ENCODE measurements around the gene F10. TPM values are rescaled to one million over a fixed set of nuclear protein-coding genes. Genes with fewer than 3 reads are reported as not detected.

The F10 gene
- total and polyA plus RNA-seq, 2 of the 13 experiments (the other 11 are each of a cell fraction or from before 2014, with no cell fraction given), result 58.4 to 237 TPM

- no peak for TF ChIP-seq ZNF180 (CRISPR knock-in tag; IDR thresholded peaks at IDR 0.05; ENCODE audit: borderline replicate concordance, low read depth)
- TF ChIP-seq ZNF766 (CRISPR knock-in tag; IDR thresholded peaks at IDR 0.05; ENCODE audit: borderline replicate concordance), result no peak
- TF ChIP-seq ZMAT5 (CRISPR knock-in tag; IDR thresholded peaks at IDR 0.05; ENCODE audit: borderline replicate concordance, low read depth), result no peak
- TF ChIP-seq TEAD3 (CRISPR knock-in tag; optimal IDR thresholded peaks at IDR 0.05; ENCODE audit: borderline replicate concordance), result no peak
- TF ChIP-seq ZNF124 (CRISPR knock-in tag; IDR thresholded peaks at IDR 0.05), result no peak
- TF ChIP-seq SP4 (CRISPR knock-in tag; IDR thresholded peaks at IDR 0.05), result no peak
- TF ChIP-seq MAFK (conservative IDR thresholded peaks at IDR 0.05 in 1 of 2, IDR thresholded peaks at IDR 0.05 in 1 of 2; ENCODE audit: low read length in 2 of 2), result no peak
- no peak for TF ChIP-seq SOX6 (IDR thresholded peaks at IDR 0.05)
- peak; percentile 79 for TF ChIP-seq SOX6 (CRISPR knock-in tag; IDR thresholded peaks at IDR 0.05)
- TF ChIP-seq GFI1 (CRISPR knock-in tag; IDR thresholded peaks at IDR 0.05; ENCODE audit: borderline replicate concordance), result peak; percentile 97
- TF ChIP-seq CENPBD1 (CRISPR knock-in tag; IDR thresholded peaks at IDR 0.05; ENCODE audit: borderline replicate concordance, low read depth), result no peak
- no peak for TF ChIP-seq ZFP36 (IDR thresholded peaks at IDR 0.05; ENCODE audit: borderline replicate concordance, low read depth, low read length, partially characterized antibody)
- 0 out of 2 replicates have a peak, but pooled peaks have one; percentile 44 for TF ChIP-seq MXD4 (CRISPR knock-in tag; IDR thresholded peaks at IDR 0.05)
- no peak for TF ChIP-seq GMEB2 (CRISPR knock-in tag; IDR thresholded peaks at IDR 0.05; ENCODE audit: low read depth)
- 0 out of 2 replicates have a peak, but pooled peaks have one; percentile 15 for TF ChIP-seq ONECUT2 (CRISPR knock-in tag; IDR thresholded peaks at IDR 0.05)
- no peak for TF ChIP-seq ZNF468 (CRISPR knock-in tag; IDR thresholded peaks at IDR 0.05)
- TF ChIP-seq ZNF773 (CRISPR knock-in tag; IDR thresholded peaks at IDR 0.05; ENCODE audit: borderline replicate concordance), result no peak
- no peak for TF ChIP-seq JUND (CRISPR knock-in tag; IDR thresholded peaks at IDR 0.05)
- no peak for TF ChIP-seq ZBTB46 (CRISPR knock-in tag; IDR thresholded peaks at IDR 0.05; ENCODE audit: borderline replicate concordance)
- no peak for TF ChIP-seq ZBTB37 (CRISPR knock-in tag; IDR thresholded peaks at IDR 0.05)
- TF ChIP-seq MAF1 (CRISPR knock-in tag; IDR thresholded peaks at IDR 0.05; ENCODE audit: borderline replicate concordance), result no peak
- TF ChIP-seq TCF7L2 (IDR thresholded peaks at IDR 0.05; ENCODE audit: low read depth, low read length), result no peak
Observed at GRCh38 chr13:113169277-113170272, 47.0 kb downstream of the F10 start (continued).
